Lower leg skin (tissue), 4 donors: ENCODE measurements around the gene LAMTOR2. TPM values are rescaled to one million over a fixed set of nuclear protein-coding genes. Genes with fewer than 3 reads are reported as not detected.

Experiments used
- DNase-seq, 2 donors: peaks; one replicate each; pipeline ENCODE4 v3.0.0-alpha.2; 2019; ENCODE audit warnings: low spot score in 2 of 2
- H3K4me3 ChIP-seq: fragments of 200-600 bp; sonication (generic); 2 replicates; pipeline ENCODE4 v1.5.1; 2017; ENCODE audit warnings: mild to moderate bottlenecking, low read depth; ENCODE audit not compliant: poor library complexity, severe bottlenecking
- POLR2A ChIP-seq, 2 donors: fragments of 450-650 bp; IDR thresholded peaks; one replicate each; pipeline ENCODE4 v1.6.1; 2016 to 2017; ENCODE audit warnings: antibody characterized with exemption in 2 of 2, mild to moderate bottlenecking in 1 of 2, moderate library complexity in 1 of 2
- WGBS, 2 donors: methylation state at CpG; one replicate each; pipeline ENCODE4 v1.1.5; 2018; 5-methylcytosine and 5-hydroxymethylcytosine counted together
- intact Hi-C: fragments of 100-400 bp; cut with DNase I; formaldehyde crosslinking; loops from one replicate; pipeline ENCODE4 v1.15.0; 2023; ENCODE audit warnings: low total_unique reads
- total RNA-seq, 4 donors: library from RNA; depleted of rRNA; stranded (reverse); fragments of >200 nt; gene quantifications; one replicate each; pipeline ENCODE4 v1.1.0, GENCODE V29; 2016
- TF ChIP-seq, protein P1 (sequence below), 3 donors: fragments of 450-650 bp; IDR thresholded peaks; one replicate each; pipeline ENCODE4 v1.5.1; 2016; ENCODE audit warnings: antibody characterized with exemption in 3 of 3, mild to moderate bottlenecking in 3 of 3, moderate library complexity in 2 of 3

LAMTOR2 gene
- total RNA-seq, 4 donors from 2014 or later, result 41.8 to 64.5 (median 47.4) TPM

DNA sequence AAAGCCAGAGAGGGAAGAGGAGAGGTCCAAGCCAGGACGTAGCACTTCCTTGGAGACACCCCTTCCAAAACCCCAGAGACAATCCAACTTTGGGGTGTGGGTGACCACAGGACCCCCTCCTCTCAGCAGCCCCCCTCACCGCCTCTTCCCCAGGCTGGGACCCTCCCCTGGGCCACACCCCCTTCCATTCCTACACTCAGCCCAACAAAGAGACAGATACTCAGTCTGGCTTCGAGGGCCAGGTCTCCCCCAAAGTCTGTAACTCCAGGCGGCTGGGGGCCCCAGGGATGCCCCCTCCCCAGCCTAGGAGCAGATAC lies 26.2 kb downstream of the LAMTOR2 start:
- TF ChIP-seq, protein P1, sequence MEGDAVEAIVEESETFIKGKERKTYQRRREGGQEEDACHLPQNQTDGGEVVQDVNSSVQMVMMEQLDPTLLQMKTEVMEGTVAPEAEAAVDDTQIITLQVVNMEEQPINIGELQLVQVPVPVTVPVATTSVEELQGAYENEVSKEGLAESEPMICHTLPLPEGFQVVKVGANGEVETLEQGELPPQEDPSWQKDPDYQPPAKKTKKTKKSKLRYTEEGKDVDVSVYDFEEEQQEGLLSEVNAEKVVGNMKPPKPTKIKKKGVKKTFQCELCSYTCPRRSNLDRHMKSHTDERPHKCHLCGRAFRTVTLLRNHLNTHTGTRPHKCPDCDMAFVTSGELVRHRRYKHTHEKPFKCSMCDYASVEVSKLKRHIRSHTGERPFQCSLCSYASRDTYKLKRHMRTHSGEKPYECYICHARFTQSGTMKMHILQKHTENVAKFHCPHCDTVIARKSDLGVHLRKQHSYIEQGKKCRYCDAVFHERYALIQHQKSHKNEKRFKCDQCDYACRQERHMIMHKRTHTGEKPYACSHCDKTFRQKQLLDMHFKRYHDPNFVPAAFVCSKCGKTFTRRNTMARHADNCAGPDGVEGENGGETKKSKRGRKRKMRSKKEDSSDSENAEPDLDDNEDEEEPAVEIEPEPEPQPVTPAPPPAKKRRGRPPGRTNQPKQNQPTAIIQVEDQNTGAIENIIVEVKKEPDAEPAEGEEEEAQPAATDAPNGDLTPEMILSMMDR (IDR thresholded peaks at IDR 0.05), result no peak
- TF ChIP-seq POLR2A (IDR thresholded peaks at IDR 0.05), result no peak
- DNase-seq, result no peak
- intact Hi-C loops, result no loop called here
- no peak overlapping the region for H3K4me3 ChIP-seq
- WGBS, 2 donors, result 41 to 53% methylated on average over 4 of the region's 4 CpGs

GRCh38 chr1:156081180-156081916 lies 26.8 kb downstream of the LAMTOR2 start:
- TF ChIP-seq, protein P1 (IDR thresholded peaks at IDR 0.05), result no peak
- no peak for TF ChIP-seq POLR2A (IDR thresholded peaks at IDR 0.05)
- intact Hi-C loops, result no loop called here
- DNase-seq, result no peak
- WGBS, 2 donors, result 8 to 10% methylated on average over 30 to 49 of the region's 61 CpGs
- peak overlapping the region; percentile 57 for H3K4me3 ChIP-seq

- intact Hi-C loops, result no loop called here
- TF ChIP-seq, protein P1 (IDR thresholded peaks at IDR 0.05), result no peak
- no peak for TF ChIP-seq POLR2A (IDR thresholded peaks at IDR 0.05)
- DNase-seq, result no peak
- peak overlapping the region; percentile 57 for H3K4me3 ChIP-seq
- 0 to 3% methylated on average over 7 to 8 of the region's 10 CpGs for WGBS, 2 donors
Observed at GRCh38 chr1:156081917-156082308, 27.3 kb downstream of the LAMTOR2 start.

DNA sequence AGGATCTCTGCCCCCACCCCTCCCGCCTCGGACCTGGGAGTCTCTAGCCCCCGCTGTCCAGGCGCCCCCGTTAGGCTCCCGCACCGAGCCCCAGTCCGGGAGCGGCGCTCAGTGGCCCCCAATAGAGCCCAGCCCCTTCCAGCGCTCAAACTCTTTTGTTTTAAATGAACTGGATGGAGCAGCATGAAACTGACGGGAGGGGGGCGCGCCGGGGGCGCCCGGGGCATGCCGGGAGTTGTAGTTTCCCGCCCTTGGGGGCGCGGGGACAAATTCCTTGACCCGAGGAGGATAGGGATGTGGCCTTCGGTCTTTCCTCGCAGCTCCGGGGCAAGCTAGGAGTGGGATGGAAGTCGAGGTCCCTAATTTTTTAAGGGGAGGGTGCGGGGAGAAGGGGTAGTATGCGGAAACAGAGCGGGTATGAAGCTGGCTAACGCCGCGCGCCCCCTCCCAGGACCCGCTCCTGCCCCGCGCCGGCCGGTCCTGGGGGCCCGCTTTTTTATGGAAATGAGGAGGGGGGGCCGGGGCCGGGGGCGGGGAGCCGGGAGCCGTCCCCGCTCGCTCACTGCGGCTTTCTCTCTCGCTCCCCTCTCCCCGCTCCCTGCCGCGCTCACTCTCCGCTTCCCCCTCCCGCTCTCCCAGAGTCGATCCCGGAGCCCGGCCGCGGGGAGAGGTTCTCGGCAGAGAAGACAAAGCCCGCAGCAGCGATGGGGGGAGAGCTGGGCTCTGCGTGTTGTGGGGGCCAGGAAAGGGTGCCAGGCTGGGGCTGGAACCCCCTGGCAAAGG lies 27.9 kb downstream of the LAMTOR2 start, which contains the start of gene MEX3A:
Gene MEX3A (minus strand): TSS at position 157 of the 783 bp plus-strand sequence. CDS start 467 bp downstream, outside the sequence.
- TF ChIP-seq, protein P1 (IDR thresholded peaks at IDR 0.05), result no peak
- no peak for TF ChIP-seq POLR2A (IDR thresholded peaks at IDR 0.05)
- peak within 1 kb of the TSS; percentile 57 for H3K4me3 ChIP-seq
- DNase-seq, result peak; percentile 69 to 96
- 0 to 1% methylated on average over 49 to 58 of the region's 62 CpGs for WGBS, 2 donors
- intact Hi-C loops, result no loop called here

- no peak for TF ChIP-seq POLR2A (IDR thresholded peaks at IDR 0.05)
- TF ChIP-seq, protein P1 (IDR thresholded peaks at IDR 0.05), result no peak
- no peak for DNase-seq
- intact Hi-C loops, result no loop called here
- no peak overlapping the region for H3K4me3 ChIP-seq
- 57 to 73% methylated on average over 7 of the region's 7 CpGs for WGBS, 2 donors
Observed at GRCh38 chr1:156083800-156084790, 29.5 kb downstream of the LAMTOR2 start.
